ENCODE data around the gene RNF38.
"Not testable (repeated sequence)": the region's sequence is repeated elsewhere in the genome, so short reads cannot be mapped to it uniquely, and the experiment has no call there.

Gene RNF38

DNA sequence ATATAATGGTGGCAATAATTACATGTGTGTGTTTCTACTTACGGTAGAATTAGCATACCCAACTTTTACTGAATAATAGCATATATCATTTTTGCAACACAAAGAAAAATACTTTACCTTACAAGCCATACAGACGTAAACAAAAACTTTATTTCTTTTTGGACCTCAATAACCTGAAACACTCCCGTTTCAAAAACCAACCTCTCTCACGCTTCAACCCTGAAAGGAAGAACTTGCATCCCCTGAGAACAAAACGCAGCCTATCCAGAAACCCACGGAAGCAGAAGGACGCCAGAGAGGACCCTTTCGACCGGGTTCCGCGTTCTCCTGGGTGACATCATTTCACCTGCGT, at the start of gene RNF38:
Gene RNF38 (minus strand): TSS at position 290 of the 352 bp plus-strand sequence. CDS start 161 bp downstream, at position 129.
- no peak for FAIRE-seq

DNA sequence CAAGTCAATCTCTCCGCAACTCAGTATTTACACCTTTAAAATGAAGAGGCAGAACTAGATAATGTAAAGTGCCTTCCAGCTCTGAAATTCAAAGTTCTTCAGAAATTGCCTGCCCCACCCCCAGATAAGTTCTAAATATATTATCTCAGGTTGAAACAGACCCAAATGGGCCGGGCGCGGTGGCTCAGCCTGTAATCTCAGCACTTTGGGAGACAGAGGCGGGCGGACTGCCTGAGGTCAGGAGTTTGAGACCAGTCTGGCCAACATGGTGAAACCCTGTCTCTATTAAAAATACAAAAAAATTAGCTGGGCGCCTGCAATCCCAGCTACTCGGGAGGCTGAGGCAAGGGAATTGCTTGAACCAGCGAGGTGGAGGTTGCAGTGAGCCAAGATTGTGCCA, 48.5 kb upstream of the RNF38 start:
- not testable (repeated sequence) for FAIRE-seq

DNA sequence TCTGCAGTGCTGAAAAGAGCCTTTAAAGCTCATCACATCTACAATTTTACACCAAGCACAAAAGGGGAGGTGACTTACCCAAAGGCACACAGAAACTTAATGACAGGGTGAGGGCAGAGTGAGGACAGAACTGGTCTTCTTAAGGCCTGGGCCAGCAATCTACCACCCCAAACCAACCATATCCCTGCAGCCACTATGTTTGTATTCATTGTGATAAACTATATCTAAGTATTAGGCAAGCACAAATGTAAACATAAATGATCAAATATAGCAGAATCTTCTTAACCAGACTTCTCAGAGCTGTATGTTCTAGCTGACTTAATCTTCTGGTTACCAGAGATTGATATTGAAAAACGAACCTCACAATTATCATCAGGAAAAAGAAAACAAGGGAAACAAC, 47.9 kb upstream of the RNF38 start:
- FAIRE-seq: no peak

DNA sequence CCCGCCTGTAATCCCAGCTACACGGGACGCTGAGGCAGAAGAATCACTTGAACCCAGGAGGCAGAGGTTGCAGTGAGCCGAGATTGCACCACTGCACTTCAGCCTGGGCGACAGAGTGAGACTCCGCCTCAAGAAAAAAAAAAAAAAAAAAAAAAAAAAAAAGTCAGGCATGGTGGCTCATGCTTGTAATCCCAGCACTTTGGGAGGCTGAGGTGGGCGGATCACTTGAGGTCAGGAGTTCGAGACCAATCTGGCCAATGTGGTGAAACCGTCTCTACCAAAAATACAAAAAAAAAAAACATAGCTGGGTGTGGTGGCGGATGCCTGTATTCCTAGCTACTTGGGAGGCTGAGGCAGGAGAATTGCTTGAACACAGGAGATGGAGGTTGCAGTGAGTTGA, 46.6 kb upstream of the RNF38 start:
- FAIRE-seq: not testable (repeated sequence)

DNA sequence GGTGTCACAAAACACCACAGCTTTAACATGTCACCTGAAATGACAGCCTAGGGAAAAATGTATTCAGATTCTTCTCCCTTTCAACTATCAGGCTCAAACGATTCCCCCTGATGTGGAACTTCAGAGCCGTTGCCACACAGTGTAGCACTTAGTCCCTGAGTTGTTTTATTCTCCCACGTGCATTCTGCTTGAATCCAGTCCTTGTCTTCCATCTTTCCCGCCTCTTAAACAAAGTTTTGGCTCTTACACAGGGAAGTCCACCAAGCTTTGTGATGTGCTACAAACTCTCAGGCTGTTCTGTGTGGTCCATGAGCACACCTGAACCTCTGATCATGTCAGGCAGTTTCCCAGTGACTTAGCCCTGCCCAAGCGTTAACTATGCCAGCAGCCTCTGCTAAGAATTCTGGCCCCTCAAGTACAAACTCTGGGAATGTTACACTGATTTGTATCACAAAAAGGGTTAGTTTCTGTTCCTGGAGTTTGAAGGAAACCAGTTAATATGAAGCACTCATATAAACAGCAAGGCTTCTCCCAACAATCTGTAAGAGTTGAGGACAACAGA, 45.8 kb upstream of the RNF38 start:
- no peak for FAIRE-seq

DNA sequence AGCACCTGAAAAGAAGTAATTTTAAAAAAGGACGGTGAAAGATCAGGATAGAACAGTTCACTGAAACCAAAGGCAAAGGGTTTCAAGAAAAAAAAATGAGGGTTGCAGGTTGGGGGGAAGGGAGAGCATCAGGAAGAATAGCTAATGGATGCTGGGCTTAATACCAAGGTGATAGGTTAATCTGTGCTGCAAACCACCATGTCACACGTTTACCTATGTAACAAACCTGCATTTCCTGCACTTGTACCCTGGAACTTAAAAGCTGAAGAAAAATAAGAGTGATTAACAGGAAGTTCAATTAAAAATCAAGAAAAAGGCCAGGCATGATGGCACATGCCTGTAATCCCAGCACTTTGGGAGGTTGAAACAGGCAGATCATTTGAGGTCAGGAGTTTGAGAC, 44.1 kb upstream of the RNF38 start:
- peak; percentile 38 for FAIRE-seq

DNA sequence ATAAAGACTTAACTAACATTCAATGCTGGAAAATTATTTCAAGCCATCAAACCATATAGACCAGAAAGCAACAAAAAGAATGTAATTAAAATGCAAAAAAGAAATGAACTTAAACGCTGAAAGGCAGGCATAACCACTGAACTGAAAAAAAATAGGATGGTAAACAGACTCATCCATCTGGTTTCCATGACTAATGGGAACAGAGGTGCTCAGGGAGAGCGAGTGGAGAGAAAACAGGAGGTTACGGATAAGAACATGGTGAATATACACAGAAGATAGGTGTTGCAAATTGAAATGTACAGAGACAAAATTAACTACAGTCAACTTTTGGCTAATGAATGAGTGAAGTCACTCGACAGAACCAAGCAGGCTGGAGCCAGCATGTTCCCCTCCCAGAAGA, 43.5 kb upstream of the RNF38 start:
- FAIRE-seq: peak; percentile 99

DNA sequence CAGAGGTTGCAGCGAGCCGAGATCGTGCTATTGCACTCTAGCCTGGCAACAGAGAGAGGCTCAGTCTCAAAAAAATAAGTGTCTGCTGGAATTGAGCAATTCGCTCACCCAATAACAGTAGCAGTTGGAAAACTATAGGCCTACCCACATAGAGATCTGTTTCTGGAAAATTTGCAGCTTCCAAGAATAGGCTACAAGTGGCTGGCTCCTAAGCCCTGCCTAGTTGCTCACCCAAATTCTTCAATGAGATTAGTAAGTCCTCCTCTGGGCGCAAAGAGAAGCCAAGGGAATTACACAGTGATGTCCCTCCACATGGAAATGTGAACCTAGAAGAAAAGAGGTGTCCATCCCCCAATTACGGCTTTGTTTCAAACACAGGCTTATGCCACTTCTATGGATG, 42.6 kb upstream of the RNF38 start:
- FAIRE-seq: no peak

DNA sequence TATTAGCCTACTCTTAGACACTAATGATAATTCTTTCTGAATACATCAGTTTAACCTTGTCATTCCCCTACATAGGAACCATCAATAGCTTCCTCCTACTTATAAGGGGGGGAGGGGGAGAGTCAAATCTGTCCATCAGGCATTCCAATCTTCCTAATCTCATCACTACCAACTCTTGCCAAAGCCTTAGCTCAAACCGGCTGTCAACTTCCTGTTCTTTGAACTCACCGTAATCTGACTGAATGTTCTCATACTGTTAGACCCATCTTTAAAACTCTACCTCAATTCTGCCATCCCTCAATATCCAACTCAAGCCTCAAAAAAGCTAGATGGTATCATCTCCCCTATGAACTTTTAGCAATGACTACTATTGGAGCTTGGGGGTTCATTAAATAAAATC, 41.9 kb upstream of the RNF38 start:
- no peak for FAIRE-seq

DNA sequence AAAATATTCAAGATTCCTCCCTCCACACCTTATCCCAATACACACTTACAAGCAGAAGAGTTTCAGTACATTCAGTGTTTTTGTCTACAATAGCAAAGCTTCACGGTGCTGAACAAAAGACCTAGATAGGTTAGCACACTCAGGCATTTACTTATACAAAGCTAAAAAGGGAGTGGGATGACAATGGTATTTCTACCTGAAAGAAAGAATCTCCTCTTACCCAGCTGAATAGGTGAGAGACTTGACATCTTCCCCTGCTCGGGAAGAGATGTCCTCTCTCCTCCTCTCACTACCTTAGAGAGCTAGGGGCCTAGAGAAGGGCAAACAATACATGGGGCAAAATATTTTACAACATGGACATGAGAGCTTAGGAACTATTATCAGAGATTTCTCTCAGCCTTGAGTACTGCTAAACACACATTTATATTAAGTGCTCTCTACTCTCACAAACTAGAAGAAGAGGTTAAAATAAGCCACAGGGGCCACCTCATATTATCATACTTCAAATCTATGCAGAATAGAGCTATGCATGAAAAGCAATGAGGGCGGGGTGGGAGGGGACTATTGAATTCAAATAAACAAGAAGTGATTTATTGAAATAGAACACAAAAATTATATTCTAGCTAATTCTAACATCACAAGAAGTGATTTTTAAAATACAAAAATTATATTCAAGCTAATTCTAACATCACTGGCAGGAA, 38.6 kb upstream of the RNF38 start:
- no peak for FAIRE-seq

DNA sequence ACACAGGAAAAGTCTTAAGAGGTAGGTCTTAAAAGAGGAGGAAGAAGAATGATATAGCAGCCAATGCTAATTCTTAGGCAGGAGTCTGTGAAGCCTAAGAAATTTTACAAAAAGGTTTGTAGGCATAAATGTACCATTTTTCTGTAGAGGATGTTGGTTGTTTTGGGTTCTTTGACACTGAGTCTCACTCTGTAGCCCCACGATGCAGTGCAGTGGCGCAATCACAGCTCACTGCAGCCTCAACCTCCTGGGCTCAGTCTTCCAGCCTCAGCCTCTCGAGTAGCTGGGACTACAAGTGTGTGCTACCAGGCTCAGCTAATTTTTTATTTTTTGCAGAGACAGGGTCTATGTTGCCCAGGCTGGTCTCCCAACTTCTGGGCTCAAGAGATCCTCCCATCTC, 37.7 kb upstream of the RNF38 start:
- no peak for FAIRE-seq

DNA sequence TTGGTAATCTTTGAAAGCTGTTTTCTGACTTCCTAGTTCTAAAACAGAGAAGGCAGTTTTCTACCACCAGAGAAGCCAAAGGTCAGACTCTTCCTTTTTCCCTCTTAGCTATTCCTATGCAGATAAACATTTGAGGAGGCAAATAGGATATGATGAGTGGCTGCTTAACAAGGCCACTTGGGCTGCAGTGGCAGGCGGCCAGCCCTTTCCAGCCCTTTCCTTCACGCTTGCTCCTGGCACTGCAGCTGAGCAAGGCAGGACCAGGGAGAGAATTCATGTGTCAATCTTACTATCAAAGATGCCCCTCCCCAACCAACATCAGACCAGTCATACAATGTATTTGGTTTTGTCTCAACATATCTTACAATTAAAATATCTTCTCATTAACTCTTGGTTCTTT, 36.8 kb upstream of the RNF38 start:
- no peak for FAIRE-seq

DNA sequence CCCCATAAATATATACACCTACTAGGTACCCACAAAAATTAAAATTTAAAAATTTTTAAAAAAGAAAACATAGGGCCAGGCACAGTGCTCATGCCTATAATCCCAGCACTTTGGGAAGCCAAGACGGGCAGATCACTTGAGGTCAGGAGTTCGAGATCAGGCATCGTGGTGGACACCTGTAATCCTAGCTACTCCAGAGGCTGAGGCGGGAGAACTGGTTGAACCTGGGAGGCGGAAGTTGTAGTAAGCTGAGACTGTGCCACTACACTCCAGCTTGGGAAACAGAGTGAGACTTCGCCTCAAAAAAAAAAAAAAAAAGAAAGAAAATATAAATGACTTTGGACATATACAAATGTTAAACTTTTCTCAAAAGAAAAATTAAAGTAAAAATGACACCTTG, 33.3 kb upstream of the RNF38 start:
- no peak for FAIRE-seq

DNA sequence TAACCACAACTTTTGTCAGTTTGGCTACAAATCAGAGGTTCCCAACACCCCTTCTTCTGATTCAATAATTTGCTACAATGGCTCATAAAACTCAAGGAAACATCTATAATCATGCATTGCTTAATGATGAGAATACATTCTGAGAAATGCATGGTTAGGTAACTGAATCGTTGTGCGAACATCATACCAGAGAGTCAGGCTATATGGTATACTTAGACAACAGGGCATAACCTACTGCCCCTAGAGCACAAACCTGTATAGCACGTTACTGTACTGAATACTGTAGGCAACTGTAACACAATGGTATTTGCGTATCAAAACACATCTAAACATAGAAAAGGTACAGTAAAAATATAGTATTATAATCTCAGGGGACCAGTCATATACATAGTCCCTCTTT, 31.0 kb upstream of the RNF38 start:
- no peak for FAIRE-seq

DNA sequence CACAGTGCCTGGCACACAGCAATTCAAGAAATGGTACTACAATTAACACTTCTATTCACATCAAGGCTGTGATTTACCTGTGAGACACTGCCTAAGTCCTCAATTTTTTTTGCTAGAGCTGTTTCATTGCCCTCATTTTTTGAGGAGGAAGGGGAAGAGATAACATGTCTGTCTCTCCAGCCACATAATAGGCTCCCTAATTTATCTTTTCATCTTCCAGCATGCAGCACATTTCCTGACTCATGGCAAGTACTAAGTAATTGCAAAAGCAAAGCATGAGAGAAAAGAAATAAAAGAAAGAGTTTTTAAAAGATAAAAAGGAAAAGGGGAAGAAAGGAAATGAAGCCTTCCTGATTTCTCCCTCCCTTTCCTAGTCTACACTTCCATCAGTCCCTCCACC, 26.9 kb upstream of the RNF38 start:
- FAIRE-seq: no peak

DNA sequence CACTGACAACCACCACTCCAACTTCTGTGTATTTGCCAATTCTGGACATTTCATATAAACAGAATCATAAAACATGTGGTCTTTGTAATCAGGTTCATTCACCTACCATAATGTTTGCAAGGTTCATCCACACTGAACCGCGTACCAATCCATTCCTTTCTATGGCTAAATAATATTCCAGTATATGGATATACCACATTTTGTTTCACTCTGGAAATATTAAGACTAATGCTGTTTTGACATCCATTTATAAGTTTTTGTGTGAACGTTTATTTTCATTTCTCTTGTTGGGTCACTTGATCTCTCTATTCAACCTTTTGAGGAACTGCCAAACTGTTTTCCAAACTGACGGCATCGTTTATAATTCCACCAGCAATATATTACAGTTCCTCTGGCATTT, 26.3 kb upstream of the RNF38 start:
- FAIRE-seq: no peak

DNA sequence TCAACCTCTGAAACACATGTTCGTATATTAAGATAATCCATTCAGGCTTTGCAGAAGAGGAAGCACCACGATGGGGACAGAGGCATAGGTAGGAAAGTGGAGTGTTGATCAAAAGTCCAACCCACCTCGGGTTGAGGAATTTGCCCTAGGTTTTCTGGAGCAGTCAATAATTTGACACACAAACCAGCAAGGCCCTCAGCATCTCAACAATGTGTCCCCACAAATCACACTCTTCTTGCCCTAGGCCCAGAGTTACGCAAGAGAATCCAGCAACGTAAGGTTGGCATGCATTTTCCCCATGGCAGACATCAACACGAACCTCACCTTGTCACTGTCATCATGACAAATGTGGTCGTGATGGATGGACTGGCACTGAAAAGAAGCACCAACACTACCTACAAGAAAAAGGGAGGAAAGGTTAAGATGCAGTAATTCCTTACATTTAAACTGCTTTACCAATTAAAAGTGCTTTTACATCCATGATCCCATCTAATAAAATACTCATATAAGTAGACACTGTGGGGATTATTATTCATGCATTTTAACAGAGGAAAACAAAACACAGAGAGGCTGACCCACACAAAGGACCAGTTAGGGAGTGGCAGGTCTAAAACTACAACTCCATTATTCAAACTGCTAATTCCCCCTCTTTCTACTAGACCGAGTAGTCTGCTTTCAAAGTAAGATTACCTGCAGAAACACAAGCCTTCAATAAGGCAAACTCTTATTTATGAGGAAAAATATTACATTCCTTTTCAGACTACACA, 24.4 kb upstream of the RNF38 start:
- FAIRE-seq: no peak

DNA sequence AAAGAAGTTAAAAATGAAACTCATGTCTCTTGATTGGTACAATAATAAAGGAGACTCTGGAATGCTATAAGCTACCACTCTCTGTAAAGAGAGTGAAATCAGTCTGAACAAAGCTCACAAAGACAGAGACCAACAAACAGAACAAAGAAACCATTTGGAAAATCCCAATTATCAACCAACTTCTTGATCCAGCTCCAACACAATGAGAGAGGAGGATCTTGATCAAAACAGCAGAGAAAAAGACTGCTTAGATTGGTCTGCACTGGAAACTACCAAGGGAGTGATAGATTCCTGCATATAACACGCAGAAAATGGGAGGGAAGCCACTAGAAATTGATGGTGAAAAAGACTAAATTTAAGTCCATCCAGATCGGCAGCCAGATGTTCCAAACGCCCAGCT, 23.1 kb upstream of the RNF38 start:
- no peak for FAIRE-seq

DNA sequence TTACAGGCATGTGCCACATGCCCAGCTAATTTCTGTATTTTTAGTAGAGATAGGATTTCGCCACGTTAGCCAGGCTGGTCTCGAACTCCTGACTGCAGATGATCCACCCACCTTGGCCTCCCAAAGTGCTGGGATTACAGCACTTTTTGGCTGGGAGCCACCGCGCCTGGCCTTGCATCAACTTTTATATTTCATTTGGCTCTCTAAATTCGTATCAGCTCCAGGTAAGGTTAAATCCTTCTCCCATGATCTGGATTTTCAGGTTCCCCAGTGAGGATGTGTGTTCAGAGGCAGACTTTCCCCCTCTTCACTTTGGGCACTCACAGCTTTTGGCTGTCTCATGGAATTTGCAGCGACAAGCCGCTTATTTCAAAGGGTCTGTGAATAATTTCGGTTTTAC, 16.8 kb upstream of the RNF38 start:
- FAIRE-seq: no peak

DNA sequence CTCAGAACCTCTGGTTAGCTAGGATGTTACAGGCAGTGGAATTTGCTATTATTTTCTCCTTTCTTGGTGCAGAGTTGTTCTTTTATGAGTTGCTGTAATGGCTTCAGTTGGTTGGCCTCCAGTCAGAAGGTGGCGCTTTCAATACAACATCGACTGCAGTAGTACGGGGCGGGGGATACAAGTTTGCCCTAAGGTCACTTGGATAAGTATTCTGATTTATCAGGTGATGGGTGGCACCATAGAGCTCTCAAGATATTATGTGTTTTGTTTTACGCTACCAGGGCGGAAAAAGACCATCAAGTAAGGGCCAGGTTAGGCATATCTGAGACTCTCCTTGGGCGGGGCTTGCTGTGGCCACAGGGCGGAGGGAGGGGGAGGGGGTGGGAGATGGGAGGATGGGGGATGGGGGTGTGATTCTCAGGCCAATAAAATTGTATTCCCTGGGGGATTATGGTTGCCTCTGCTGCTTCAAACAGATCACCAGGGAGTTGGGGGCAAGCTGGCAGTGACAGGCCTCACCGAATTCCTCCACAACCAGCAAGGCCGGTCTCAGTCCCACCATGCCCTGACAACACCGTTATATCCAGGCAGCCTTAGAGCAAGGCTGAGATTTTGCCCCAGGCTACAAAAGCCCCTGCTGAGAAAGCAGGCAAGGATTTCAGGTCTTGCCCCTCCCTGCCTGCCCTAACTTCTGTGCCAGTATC, 15.9 kb upstream of the RNF38 start:
- no peak for FAIRE-seq

DNA sequence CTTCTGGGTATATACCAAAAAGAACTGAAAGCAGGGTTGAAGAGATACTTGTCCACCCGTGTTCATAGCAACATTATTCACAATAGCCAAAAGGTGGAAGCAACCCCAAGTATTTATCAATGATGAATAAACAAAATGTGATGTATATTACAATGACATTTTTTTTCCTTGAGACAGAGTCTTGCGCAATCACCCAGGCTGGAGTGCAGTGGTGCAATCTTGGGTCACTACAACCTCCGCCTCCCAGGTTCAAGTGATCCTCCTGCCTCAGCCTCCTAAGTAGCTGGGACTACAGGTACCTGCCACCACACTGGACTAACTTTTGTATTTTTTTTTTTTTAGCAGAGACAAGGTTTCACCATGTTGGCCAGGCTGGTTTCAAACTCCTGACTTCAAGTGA, 11.3 kb upstream of the RNF38 start:
- not testable (repeated sequence) for FAIRE-seq

DNA sequence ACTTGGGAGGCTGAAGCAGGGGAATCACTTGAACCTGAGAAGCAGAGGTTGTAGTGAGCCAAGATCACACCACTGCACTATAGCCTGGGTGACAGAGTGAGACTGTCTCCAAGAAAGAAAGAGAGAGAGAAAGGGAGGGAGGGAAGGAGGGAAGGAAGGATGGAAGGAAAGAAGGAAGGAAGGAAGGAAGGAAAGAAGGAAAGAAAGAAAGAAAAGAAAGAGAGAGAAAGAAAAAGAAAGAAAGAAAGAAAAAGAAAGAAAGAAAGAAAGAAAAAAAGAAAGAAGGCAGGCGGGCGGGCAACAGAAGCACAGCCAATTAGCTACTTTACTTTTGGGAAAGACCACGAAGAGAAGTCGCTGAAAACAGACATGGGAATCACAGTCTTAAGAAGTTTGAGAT, 9.0 kb upstream of the RNF38 start:
- FAIRE-seq: not testable (repeated sequence)

DNA sequence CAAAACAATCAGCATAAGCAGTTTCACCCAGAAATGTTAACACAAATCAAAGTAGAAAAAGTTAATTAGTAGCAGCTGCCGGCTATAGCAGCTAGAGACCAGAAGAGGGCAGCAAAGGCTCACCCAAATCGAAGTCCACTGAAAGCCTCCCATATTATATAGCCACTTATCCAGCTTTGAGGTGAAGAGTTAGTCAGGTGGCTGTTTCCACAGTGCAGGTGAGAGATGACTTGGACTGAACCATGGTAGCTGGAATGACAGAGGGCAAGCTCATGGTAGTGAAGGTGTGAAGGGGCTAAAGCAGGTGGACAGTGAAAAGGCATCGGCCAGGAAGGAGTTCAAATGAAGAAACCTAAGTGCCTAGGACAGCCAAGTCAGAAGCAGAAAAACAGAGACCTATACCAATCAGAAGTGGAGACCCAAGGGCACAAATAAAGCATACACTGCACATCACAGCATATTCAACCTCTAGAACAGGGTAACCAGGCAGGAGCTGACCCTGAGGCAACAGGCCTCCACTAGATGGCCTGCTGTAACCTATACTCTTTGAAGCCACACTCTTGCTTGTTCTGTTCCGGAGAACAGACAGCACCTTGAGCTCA, 7.2 kb upstream of the RNF38 start:
- peak; percentile 97 for FAIRE-seq
